T-helper 2 cell treated with Interferon-gamma antibody and Interleukin-4, amounts not matched to agents 5 μg/mL and 100 μg/mL, for 36 hours (primary cell): ENCODE data around the gene TNS3.

Experiments used
- DNase-seq: peaks from one replicate; pipeline ENCODE4 v3.0.0; 2021; ENCODE audit warnings: low spot score
- H3K27ac Mint-ChIP-seq: one replicate; pipeline ENCODE4 v1.8.0; 2021; ENCODE audit warnings: mild to moderate bottlenecking, mixed read lengths
- H3K27me3 Mint-ChIP-seq: one replicate; pipeline ENCODE4 v1.8.0; 2021; ENCODE audit warnings: low read depth, mixed read lengths
- H3K36me3 Mint-ChIP-seq: one replicate; pipeline ENCODE4 v1.8.0; 2021; ENCODE audit warnings: low read depth, mixed read lengths
- H3K4me1 Mint-ChIP-seq: one replicate; pipeline ENCODE4 v1.8.0; 2021; ENCODE audit warnings: low read depth, mixed read lengths
- H3K4me3 Mint-ChIP-seq: one replicate; pipeline ENCODE4 v1.8.0; 2022; ENCODE audit warnings: mild to moderate bottlenecking, moderate library complexity, mixed read lengths
- H3K9me3 Mint-ChIP-seq: one replicate; pipeline ENCODE4 v1.8.0; 2021; ENCODE audit warnings: mixed read lengths

TNS3 gene

GRCh38 chr7:47378728-47379395 is 203.0 kb downstream of the TNS3 start:
- H3K4me3 Mint-ChIP-seq: no peak overlapping the region
- H3K36me3 Mint-ChIP-seq: no peaks in the 10 kb centered on the region
- DNase-seq: no peak
- no peak overlapping the region for H3K27ac Mint-ChIP-seq
- no peaks in the 10 kb centered on the region for H3K27me3 Mint-ChIP-seq
- no peaks in the 10 kb centered on the region for H3K9me3 Mint-ChIP-seq
- no peaks in the 10 kb centered on the region for H3K4me1 Mint-ChIP-seq

DNA sequence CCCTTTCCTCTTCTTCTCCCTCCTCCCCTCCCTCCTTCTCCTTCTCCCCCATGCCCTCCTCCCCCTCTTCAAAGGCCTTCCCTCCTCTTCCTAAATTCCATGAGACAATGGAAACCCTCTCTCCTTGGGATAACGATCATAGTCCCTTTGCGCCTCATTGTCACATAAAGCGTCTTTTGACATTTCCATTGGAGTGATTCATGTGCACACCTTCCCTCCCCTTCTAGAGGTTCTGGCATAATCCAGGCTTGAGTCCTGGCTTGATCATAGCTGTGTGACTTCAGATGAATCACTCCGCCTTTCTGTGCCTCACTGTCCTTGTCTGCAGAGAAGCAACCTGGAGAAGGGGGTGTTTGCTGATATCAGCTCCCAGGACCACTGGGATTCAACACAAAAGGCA is 204.2 kb downstream of the TNS3 start:
- H3K4me1 Mint-ChIP-seq: no peaks in the 10 kb centered on the region
- no peaks in the 10 kb centered on the region for H3K9me3 Mint-ChIP-seq
- H3K4me3 Mint-ChIP-seq: no peak overlapping the region
- no peak overlapping the region for H3K27ac Mint-ChIP-seq
- no peaks in the 10 kb centered on the region for H3K27me3 Mint-ChIP-seq
- H3K36me3 Mint-ChIP-seq: no peaks in the 10 kb centered on the region
- no peak for DNase-seq

DNA sequence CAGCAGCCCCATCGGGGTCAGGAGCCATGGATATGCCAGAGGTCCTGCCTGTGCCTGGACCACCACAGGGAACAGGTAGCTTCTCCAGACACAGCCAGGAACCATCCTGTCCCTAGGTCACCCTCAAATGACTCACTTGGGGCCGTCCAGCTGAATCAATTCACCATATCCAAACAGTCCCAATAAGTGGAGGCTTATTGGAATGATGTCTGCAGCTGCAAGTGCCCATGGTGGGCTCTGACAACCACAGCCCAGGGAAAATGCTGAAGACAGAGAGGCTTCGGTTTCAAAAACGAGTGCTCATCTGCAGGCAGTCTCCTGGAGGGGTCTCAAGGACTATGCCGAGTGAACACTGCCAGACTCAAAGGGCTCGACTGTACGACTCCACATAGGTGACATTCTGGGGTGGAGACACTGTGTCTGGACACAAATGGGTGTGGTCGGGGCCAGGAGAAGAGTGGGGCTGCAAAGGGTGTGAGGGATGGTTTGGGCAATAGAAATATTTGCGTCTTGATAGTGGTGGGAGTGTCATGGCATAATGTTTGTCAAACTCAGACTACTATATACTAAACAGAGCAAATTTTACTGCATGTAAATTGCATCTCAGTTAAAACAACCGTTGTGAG is 204.8 kb downstream of the TNS3 start:
- Mint-ChIP-seq H3K27me3 (no peaks in the 10 kb centered on the region), H3K27ac (no peak overlapping the region), H3K9me3 (no peaks in the 10 kb centered on the region), H3K4me1 (no peaks in the 10 kb centered on the region), H3K36me3 (no peaks in the 10 kb centered on the region), H3K4me3 (no peak overlapping the region)
- no peak for DNase-seq

- H3K9me3 Mint-ChIP-seq: no peaks in the 10 kb centered on the region
- no peak overlapping the region for H3K4me3 Mint-ChIP-seq
- H3K36me3 Mint-ChIP-seq: no peaks in the 10 kb centered on the region
- no peaks in the 10 kb centered on the region for H3K27me3 Mint-ChIP-seq
- no peak overlapping the region for H3K27ac Mint-ChIP-seq
- no peaks in the 10 kb centered on the region for H3K4me1 Mint-ChIP-seq
- no peak for DNase-seq
Observed at GRCh38 chr7:47375121-47375938, 206.6 kb downstream of the TNS3 start.

GRCh38 chr7:47374538-47374937 is 207.4 kb downstream of the TNS3 start:
- no peaks in the 10 kb centered on the region for H3K36me3 Mint-ChIP-seq

DNA sequence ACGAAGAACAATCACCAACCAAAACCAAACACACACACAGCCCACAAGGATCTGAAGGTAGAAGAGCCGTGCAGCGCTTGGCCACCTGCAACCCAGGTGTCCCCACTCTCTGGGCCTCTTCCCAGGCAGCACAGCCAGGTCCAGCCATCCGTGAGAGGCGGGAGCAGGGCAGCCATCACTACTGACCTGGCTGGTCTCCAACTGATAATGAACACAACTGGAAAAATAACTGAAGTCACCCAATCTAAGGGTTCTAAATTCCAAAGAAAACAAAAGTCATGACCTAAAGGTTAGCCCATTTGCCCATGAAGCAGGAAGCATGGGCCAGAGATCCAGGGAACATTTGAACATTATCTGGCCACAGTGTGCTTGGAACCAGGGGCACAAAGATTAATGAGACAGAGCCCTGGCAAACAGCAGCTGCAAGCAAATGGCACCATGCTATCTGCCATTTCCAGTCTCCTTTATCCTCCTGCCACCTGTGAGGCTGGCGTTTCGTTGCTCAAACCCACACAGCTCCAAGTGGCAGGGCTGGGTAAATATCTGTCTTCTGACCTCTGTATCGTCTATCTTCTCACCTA is 207.9 kb downstream of the TNS3 start:
- Mint-ChIP-seq H3K27me3 (no peaks in the 10 kb centered on the region), H3K4me1 (no peaks in the 10 kb centered on the region), H3K27ac (no peak overlapping the region), H3K36me3 (no peaks in the 10 kb centered on the region), H3K9me3 (no peaks in the 10 kb centered on the region), H3K4me3 (no peak overlapping the region)
- no peak for DNase-seq

More at GRCh38 chr7:47374538-47374937, 207.4 kb downstream of the TNS3 start:
- no peaks in the 10 kb centered on the region for H3K9me3 Mint-ChIP-seq
- DNase-seq: no peak
- no peaks in the 10 kb centered on the region for H3K4me1 Mint-ChIP-seq
- H3K27ac Mint-ChIP-seq: no peak overlapping the region
- no peaks in the 10 kb centered on the region for H3K27me3 Mint-ChIP-seq
- no peak overlapping the region for H3K4me3 Mint-ChIP-seq

DNA sequence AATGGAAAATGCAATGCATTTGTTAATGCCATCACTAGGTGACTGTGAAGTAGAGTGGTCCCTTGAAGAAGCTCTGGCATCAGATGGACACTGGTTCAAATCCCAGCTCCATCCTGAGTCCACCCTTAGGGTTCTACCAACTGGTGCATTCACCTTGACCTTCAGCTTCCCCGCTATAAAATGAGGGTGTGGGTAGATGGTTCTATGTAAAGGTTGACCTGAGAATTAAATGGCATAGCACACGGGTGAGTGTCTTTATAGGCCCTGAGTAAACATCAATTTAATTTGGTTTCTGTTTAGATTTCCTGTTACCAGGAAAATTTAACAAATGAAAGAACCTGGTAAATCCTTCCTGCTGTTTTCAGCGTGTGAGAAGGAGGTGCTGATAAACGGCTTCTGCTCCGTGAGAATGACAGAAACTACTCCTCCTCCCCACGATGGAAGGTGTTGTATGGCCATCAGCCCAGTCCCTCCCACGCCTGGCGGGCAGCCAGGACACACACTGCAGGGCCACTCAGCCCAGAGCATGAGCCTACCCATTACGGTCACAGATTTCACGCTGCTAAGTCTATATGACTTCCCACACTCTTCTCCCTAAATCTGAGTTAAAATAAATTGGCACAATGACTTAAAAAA is 210.1 kb downstream of the TNS3 start:
- no peak overlapping the region for H3K27ac Mint-ChIP-seq
- DNase-seq: no peak
- H3K4me1 Mint-ChIP-seq: no peaks in the 10 kb centered on the region
- no peaks in the 10 kb centered on the region for H3K36me3 Mint-ChIP-seq
- H3K27me3 Mint-ChIP-seq: no peaks in the 10 kb centered on the region
- H3K9me3 Mint-ChIP-seq: no peaks in the 10 kb centered on the region
- no peak overlapping the region for H3K4me3 Mint-ChIP-seq

- Mint-ChIP-seq H3K27me3 (no peaks in the 10 kb centered on the region), H3K9me3 (no peaks in the 10 kb centered on the region), H3K36me3 (no peaks in the 10 kb centered on the region)
Observed at GRCh38 chr7:47371317-47371716, 210.6 kb downstream of the TNS3 start.

GRCh38 chr7:47370461-47371042 is 211.4 kb downstream of the TNS3 start:
- H3K4me3 Mint-ChIP-seq: no peak overlapping the region
- H3K36me3 Mint-ChIP-seq: no peaks in the 10 kb centered on the region

More at GRCh38 chr7:47371317-47371716, 210.6 kb downstream of the TNS3 start:
- Mint-ChIP-seq H3K4me1 (no peaks in the 10 kb centered on the region), H3K27ac (no peak overlapping the region), H3K4me3 (no peak overlapping the region)
- no peak for DNase-seq

GRCh38 chr7:47369736-47370135 is 212.2 kb downstream of the TNS3 start:
- H3K27me3 Mint-ChIP-seq: no peaks in the 10 kb centered on the region
- no peak overlapping the region for H3K4me3 Mint-ChIP-seq
- no peak overlapping the region for H3K27ac Mint-ChIP-seq
- DNase-seq: no peak
- no peaks in the 10 kb centered on the region for H3K9me3 Mint-ChIP-seq
- H3K4me1 Mint-ChIP-seq: no peaks in the 10 kb centered on the region
- H3K36me3 Mint-ChIP-seq: no peaks in the 10 kb centered on the region

More at GRCh38 chr7:47370461-47371042, 211.4 kb downstream of the TNS3 start:
- H3K27me3 Mint-ChIP-seq: no peaks in the 10 kb centered on the region
- no peak overlapping the region for H3K27ac Mint-ChIP-seq
- DNase-seq: no peak
- no peaks in the 10 kb centered on the region for H3K4me1 Mint-ChIP-seq
- H3K9me3 Mint-ChIP-seq: no peaks in the 10 kb centered on the region

DNA sequence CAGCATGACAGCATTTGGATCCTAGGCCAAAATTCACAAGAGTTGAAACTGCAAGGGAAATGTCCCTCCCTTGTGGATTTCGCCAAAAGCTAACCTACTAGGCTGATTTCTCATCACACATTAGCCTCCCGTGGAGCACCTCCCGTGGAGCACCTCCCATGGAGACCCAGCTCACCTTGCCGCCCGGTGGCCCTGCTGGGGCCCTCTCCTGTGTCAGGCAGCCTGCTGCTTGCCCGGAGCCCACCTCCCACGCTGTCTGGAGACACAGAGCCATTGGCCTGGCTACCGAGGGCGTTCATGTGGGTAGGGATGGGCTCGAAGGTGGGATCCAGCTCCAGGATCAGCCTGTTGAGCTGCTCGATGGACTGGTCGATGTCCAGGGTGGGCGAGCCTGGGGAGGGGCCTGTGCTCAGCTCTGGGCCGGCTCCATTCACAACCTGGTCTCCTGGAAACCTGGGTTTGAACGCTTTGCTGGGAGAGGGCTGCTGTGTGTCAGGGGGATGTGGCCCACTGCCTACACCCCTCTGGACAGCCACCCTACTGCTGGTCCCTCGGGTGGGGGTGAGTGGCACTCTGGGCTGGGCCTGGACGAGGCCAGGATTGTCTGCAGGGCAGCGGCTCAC is 213.6 kb downstream of the TNS3 start:
- H3K4me3 Mint-ChIP-seq: no peak overlapping the region
- no peak for DNase-seq
- H3K27me3 Mint-ChIP-seq: no peaks in the 10 kb centered on the region

DNA sequence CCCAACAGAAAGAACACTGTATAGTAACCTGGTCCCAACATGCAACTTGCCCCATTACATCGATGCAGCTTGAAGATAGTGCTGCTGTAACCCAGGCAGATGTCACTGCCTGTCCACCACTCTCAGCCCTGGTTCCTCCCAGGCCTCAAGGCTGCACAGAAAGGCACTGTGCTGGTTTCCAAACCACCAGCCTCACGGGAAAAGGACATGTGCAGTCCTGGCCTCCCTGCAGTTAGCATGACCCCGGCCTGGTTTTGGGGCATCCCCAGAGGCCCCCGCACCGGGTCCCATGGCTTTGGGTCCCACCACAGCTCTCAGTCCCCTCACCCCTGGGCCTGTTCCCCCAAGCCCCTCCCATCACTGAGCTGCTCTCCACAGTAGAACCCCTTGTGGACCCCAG is 214.5 kb downstream of the TNS3 start:
- Mint-ChIP-seq H3K36me3 (no peaks in the 10 kb centered on the region), H3K4me3 (no peak overlapping the region), H3K27me3 (no peaks in the 10 kb centered on the region), H3K27ac (no peak overlapping the region), H3K4me1 (no peaks in the 10 kb centered on the region), H3K9me3 (no peaks in the 10 kb centered on the region)
- no peak for DNase-seq

More for the DNA sequence above, 213.6 kb downstream of the TNS3 start:
- no peaks in the 10 kb centered on the region for H3K9me3 Mint-ChIP-seq
- H3K36me3 Mint-ChIP-seq: no peaks in the 10 kb centered on the region
- H3K27ac Mint-ChIP-seq: no peak overlapping the region
- H3K4me1 Mint-ChIP-seq: no peaks in the 10 kb centered on the region

DNA sequence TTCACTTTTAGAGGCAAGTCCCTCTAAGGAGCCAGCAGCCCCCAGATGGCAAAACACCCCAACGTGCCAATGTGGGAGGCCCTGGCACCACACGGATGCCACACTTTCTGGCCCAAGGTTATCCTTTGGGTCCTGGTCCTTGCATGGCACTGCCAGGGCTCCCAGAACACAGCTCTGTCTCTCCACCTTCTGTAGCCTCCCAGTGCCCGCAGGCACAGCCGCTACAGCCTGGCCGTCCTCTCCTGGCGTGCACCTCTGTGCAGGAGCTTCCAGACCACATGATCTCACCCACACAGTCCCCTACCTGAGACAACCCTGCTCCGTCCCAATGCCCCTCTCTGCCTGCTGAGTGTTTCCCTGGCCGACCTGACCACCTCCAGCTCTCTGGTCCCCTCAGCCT is 215.0 kb downstream of the TNS3 start:
- H3K36me3 Mint-ChIP-seq: no peaks in the 10 kb centered on the region

More for the DNA sequence above, 215.0 kb downstream of the TNS3 start:
- Mint-ChIP-seq H3K27me3 (no peaks in the 10 kb centered on the region), H3K4me1 (peaks cover under 1% of the 10 kb centered on the region), H3K4me3 (no peak overlapping the region), H3K27ac (no peak overlapping the region), H3K9me3 (no peaks in the 10 kb centered on the region)
- no peak for DNase-seq
